Activated CD4-positive, alpha-beta T cell treated with anti-CD3 and anti-CD28 coated beads, Interleukin-2, amount 50 U/mL, for 24 hours (primary cell): ENCODE data around the gene ITGB2.
"Not testable (repeated sequence)": the region's sequence is repeated elsewhere in the genome, so short reads cannot be mapped to it uniquely, and the experiment has no call there.

Experiments used
- DNase-seq, 2 donors: peaks; one replicate each; pipeline ENCODE4 v3.0.0-alpha.2; 2020; ENCODE audit warnings: low read depth in 1 of 2, low spot score in 1 of 2

The ITGB2 gene

GRCh38 chr21:44927587-44928461 is 7.1 kb upstream of the ITGB2 start:
- peak; percentile 67 to 86 for DNase-seq

- DNase-seq: no peak
These were observed 6.5 kb upstream of the ITGB2 start for GRCh38 chr21:44927259-44927586.

GRCh38 chr21:44926331-44927101 is 5.8 kb upstream of the ITGB2 start:
- DNase-seq: no peak

- no peak for DNase-seq
These were observed 4.7 kb upstream of the ITGB2 start for GRCh38 chr21:44925378-44925755.

GRCh38 chr21:44924606-44925377 is 4.1 kb upstream of the ITGB2 start:
- DNase-seq: no peak

- no peak for DNase-seq
These were observed 2.9 kb upstream of the ITGB2 start for GRCh38 chr21:44923480-44924084.

- DNase-seq: no peak
These were observed 1.2 kb upstream of the ITGB2 start for GRCh38 chr21:44921928-44922327.

GRCh38 chr21:44919913-44920693 is 596 bp downstream of the ITGB2 start:
- DNase-seq: no peak

- DNase-seq: no peak
These were observed 1.4 kb downstream of the ITGB2 start for GRCh38 chr21:44919111-44919912.

- DNase-seq: no peak
These were observed 2.1 kb downstream of the ITGB2 start for GRCh38 chr21:44918581-44919033.

- no peak for DNase-seq
These were observed 2.6 kb downstream of the ITGB2 start for GRCh38 chr21:44918107-44918470.

- DNase-seq: no peak
These were observed 3.1 kb downstream of the ITGB2 start for GRCh38 chr21:44917446-44918106.

- no peak for DNase-seq
These were observed 3.7 kb downstream of the ITGB2 start for GRCh38 chr21:44916965-44917364.

- DNase-seq: no peak
These were observed 6.4 kb downstream of the ITGB2 start for GRCh38 chr21:44914176-44914874.

GRCh38 chr21:44913425-44914175 is 7.1 kb downstream of the ITGB2 start:
- DNase-seq: no peak

GRCh38 chr21:44912506-44913412 is 7.9 kb downstream of the ITGB2 start:
- not testable (repeated sequence) for DNase-seq

- no peak for DNase-seq
These were observed 8.6 kb downstream of the ITGB2 start for GRCh38 chr21:44912158-44912473.
